Liver (tissue), 3 donors: ENCODE measurements around the gene KIAA1217.

Source experiments
- EGR1 ChIP-seq, 2 donors: IDR thresholded peaks; 2 replicates each; pipeline ENCODE4 v1.6.1; 2016 to 2018; ENCODE audit warnings: antibody characterized with exemption in 2 of 2, low read depth in 2 of 2
- FOXA2 ChIP-seq: IDR thresholded peaks from 2 replicates; pipeline ENCODE4 v1.6.1; 2016; ENCODE audit warnings: antibody characterized with exemption
- GABPA ChIP-seq, 2 donors: IDR thresholded peaks in 1 of 2; conservative IDR thresholded peaks in 1 of 2; 2 replicates each; pipeline ENCODE4 v1.6.1; 2016; ENCODE audit warnings: antibody characterized with exemption in 2 of 2, mild to moderate bottlenecking in 1 of 2, moderate library complexity in 1 of 2
- JUND ChIP-seq, 2 donors: IDR thresholded peaks; 2 replicates each; pipeline ENCODE4 v1.6.1; 2016; ENCODE audit warnings: antibody characterized with exemption in 2 of 2
- NR2F2 ChIP-seq: IDR thresholded peaks from 2 replicates; pipeline ENCODE4 v1.6.1; 2016; ENCODE audit warnings: antibody characterized with exemption
- RAD21 ChIP-seq, 2 donors: IDR thresholded peaks; 2 replicates each; pipeline ENCODE4 v1.6.1; 2016; ENCODE audit warnings: antibody characterized with exemption in 2 of 2, mild to moderate bottlenecking in 2 of 2
- TAF1 ChIP-seq: conservative IDR thresholded peaks from 2 replicates; pipeline ENCODE4 v1.6.1; 2016; ENCODE audit warnings: antibody characterized with exemption, mild to moderate bottlenecking
- YY1 ChIP-seq: IDR thresholded peaks from 2 replicates; pipeline ENCODE4 v1.6.1; 2016; ENCODE audit warnings: antibody characterized with exemption, mild to moderate bottlenecking
- TF ChIP-seq, protein P1 (sequence below): fragments of 150-350 bp; IDR thresholded peaks from 2 replicates; pipeline ENCODE4 v1.5.1; 2017; ENCODE audit warnings: improper control_type of control experiment, low read depth, low read length; ENCODE audit not compliant: missing input control
- TF ChIP-seq, protein P2 (sequence below): IDR thresholded peaks from 2 replicates; pipeline ENCODE4 v1.6.1; 2016; ENCODE audit warnings: antibody characterized with exemption
- TF ChIP-seq, protein P3 (sequence below): IDR thresholded peaks from 2 replicates; pipeline ENCODE4 v1.6.1; 2016; ENCODE audit warnings: antibody characterized with exemption
- TF ChIP-seq, protein P4 (sequence below): IDR thresholded peaks from 2 replicates; pipeline ENCODE4 v1.6.1; 2016; ENCODE audit warnings: antibody characterized with exemption, mild to moderate bottlenecking
- TF ChIP-seq, protein P5 (sequence below): IDR thresholded peaks from 2 replicates; pipeline ENCODE4 v1.6.1; 2016; ENCODE audit warnings: antibody characterized with exemption
- donor health status: healthy.
- donor health status: healthy.

DNA sequence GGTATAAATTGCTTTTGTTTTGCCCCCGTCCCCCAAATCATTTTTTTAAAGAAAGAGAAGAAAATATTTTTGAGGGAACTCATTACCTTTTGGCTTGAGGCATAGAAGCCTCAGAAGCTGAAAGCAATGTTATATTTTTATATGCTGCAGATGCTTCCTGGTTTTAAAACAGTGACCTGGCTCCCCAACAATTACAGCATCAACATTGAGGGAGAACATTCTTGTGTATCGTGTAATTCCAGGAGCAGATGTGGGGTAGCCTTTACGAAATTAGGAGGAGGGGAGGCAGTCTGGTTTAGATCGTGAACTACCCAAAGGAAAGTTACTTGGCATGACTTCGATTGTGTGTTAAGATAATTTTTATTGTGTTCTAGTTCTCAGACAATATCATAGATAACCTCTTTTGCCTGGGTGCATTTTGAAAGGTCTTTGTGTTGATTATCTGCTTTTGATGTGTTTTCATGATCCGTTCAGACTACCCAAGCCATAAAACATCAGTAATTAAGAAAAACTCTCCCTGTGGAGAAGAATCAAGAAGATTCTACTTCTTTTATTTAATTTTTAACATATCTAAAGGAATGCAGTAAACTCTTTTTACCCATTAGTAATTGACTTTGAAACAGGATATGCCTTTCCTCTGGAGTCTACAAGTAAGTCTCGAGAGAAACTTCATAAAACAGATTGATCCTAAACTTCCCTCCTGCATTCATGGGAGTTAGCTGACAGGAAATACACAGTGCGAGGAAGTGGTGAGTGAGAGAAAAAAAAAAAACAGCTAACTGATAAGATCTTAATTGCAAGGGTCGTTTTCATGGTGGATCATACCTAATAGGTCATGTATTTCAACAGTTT is 141.4 kb downstream of the KIAA1217 start:
- TF ChIP-seq JUND (IDR thresholded peaks at IDR 0.05) (no peak), TAF1 (no peak), GABPA (IDR thresholded peaks at IDR 0.05 in 1 of 2, conservative IDR thresholded peaks at IDR 0.05 in 1 of 2) (no peak), RAD21 (IDR thresholded peaks at IDR 0.05) (no peak), EGR1 (IDR thresholded peaks at IDR 0.05; ENCODE audit: low read depth in 2 of 2) (no peak), YY1 (no peak), FOXA2 (no peak), NR2F2 (no peak)
- TF ChIP-seq, protein P1, sequence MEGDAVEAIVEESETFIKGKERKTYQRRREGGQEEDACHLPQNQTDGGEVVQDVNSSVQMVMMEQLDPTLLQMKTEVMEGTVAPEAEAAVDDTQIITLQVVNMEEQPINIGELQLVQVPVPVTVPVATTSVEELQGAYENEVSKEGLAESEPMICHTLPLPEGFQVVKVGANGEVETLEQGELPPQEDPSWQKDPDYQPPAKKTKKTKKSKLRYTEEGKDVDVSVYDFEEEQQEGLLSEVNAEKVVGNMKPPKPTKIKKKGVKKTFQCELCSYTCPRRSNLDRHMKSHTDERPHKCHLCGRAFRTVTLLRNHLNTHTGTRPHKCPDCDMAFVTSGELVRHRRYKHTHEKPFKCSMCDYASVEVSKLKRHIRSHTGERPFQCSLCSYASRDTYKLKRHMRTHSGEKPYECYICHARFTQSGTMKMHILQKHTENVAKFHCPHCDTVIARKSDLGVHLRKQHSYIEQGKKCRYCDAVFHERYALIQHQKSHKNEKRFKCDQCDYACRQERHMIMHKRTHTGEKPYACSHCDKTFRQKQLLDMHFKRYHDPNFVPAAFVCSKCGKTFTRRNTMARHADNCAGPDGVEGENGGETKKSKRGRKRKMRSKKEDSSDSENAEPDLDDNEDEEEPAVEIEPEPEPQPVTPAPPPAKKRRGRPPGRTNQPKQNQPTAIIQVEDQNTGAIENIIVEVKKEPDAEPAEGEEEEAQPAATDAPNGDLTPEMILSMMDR, result no peak
- TF ChIP-seq, protein P2, sequence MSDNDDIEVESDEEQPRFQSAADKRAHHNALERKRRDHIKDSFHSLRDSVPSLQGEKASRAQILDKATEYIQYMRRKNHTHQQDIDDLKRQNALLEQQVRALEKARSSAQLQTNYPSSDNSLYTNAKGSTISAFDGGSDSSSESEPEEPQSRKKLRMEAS, result no peak
- TF ChIP-seq, protein P3, sequence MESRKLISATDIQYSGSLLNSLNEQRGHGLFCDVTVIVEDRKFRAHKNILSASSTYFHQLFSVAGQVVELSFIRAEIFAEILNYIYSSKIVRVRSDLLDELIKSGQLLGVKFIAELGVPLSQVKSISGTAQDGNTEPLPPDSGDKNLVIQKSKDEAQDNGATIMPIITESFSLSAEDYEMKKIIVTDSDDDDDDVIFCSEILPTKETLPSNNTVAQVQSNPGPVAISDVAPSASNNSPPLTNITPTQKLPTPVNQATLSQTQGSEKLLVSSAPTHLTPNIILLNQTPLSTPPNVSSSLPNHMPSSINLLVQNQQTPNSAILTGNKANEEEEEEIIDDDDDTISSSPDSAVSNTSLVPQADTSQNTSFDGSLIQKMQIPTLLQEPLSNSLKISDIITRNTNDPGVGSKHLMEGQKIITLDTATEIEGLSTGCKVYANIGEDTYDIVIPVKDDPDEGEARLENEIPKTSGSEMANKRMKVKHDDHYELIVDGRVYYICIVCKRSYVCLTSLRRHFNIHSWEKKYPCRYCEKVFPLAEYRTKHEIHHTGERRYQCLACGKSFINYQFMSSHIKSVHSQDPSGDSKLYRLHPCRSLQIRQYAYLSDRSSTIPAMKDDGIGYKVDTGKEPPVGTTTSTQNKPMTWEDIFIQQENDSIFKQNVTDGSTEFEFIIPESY, result no peak
- TF ChIP-seq, protein P4, sequence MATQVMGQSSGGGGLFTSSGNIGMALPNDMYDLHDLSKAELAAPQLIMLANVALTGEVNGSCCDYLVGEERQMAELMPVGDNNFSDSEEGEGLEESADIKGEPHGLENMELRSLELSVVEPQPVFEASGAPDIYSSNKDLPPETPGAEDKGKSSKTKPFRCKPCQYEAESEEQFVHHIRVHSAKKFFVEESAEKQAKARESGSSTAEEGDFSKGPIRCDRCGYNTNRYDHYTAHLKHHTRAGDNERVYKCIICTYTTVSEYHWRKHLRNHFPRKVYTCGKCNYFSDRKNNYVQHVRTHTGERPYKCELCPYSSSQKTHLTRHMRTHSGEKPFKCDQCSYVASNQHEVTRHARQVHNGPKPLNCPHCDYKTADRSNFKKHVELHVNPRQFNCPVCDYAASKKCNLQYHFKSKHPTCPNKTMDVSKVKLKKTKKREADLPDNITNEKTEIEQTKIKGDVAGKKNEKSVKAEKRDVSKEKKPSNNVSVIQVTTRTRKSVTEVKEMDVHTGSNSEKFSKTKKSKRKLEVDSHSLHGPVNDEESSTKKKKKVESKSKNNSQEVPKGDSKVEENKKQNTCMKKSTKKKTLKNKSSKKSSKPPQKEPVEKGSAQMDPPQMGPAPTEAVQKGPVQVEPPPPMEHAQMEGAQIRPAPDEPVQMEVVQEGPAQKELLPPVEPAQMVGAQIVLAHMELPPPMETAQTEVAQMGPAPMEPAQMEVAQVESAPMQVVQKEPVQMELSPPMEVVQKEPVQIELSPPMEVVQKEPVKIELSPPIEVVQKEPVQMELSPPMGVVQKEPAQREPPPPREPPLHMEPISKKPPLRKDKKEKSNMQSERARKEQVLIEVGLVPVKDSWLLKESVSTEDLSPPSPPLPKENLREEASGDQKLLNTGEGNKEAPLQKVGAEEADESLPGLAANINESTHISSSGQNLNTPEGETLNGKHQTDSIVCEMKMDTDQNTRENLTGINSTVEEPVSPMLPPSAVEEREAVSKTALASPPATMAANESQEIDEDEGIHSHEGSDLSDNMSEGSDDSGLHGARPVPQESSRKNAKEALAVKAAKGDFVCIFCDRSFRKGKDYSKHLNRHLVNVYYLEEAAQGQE, result no peak
- TF ChIP-seq, protein P5, sequence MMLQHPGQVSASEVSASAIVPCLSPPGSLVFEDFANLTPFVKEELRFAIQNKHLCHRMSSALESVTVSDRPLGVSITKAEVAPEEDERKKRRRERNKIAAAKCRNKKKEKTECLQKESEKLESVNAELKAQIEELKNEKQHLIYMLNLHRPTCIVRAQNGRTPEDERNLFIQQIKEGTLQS, result no peak
